HG02798 (cell line): ENCODE results near the gene SRR.
"Not testable (repeated sequence)": the region's sequence is repeated elsewhere in the genome, so short reads cannot be mapped to it uniquely, and the experiment has no call there.

ENCODE experiments used
- ATAC-seq: cut with Tn5 transposase; IDR thresholded peaks from one replicate; pipeline ENCODE4 v1.9.1; 2021; ENCODE audit warnings: mild to moderate bottlenecking; ENCODE audit not compliant: unreplicated experiment, poor library complexity

SRR gene

DNA sequence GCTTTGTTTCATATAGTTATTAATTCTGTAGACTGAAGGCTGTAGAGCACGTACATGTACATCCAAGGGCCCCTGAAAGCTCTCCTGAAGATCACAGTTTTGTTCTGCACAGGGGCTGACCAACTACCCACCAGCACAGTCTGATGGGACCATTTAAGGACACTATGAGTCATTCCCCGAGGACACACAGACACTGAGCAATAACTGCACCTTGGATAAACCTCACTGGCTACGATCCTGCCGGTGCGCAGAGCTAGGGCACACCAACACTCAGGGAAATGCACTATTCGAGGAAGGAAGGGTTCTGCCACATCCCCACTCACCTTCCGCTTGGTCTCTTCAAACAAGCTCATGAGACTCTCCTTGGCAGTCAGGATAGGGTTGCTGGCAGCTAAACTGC lies 20.4 kb upstream of the SRR start:
- ATAC-seq, result no peak

DNA sequence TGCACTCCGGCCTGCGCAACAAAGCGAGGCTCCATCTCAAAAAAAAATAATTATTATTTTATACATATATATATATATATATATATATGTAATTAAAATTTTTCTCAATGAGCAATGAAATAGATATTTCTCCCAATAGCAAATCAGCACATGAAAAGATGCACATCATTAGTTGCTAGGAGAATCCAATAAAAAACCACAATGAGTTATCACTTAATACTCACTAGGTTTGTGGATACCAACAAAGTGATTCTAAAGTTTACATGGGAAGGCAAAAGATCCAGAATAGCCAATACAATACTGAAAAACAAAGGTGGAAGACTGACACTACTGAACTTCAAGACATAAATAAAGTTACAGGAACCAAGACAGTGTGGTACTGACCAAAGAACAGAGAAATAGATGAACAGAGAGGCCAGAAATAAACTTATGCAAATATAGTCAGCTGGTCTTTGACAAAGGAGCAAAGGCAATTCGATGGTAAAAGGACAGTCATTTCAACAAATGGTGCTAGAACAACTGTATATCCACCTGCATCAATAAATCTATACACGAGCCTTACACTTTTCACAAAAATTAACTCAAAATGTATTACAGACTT lies 13.8 kb upstream of the SRR start:
- no peak for ATAC-seq

DNA sequence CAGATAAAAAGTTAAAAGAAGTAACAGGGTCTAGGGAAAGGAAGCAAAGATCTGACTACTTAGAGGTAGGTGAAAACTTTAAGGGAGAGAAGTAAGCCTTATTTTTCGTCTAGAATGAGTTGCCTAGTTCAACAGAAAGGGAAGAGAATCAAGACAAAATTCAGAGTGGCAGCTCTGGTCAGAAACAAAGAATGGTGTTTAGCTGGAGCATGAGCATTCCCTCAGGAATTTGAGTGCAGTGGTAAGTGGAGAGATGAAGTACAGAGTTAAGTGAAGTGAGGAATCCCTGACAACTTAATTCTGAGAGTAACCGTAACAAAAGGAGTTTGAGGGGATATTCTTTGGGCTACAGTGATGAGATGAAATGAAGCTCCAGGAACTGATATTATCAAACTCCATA lies 11.7 kb upstream of the SRR start:
- no peak for ATAC-seq

DNA sequence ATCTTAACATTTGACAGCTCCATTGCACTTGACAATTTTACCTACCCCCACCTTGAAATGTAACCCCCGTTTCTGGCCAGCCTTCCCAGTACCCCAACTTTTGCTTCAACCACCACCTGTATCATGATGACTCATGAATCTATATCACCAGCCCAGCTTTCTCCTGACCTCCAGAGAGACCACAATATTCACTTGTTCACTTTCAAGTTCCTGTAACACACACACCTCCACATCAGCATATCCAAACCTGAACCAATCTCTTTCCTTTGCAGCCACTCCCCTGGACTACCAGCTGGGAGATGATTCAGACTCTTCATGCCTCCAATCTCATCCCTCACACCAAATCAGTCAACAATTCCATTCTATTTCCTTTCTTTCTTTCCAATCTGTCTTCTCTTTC lies 8.2 kb upstream of the SRR start:
- no peak for ATAC-seq

DNA sequence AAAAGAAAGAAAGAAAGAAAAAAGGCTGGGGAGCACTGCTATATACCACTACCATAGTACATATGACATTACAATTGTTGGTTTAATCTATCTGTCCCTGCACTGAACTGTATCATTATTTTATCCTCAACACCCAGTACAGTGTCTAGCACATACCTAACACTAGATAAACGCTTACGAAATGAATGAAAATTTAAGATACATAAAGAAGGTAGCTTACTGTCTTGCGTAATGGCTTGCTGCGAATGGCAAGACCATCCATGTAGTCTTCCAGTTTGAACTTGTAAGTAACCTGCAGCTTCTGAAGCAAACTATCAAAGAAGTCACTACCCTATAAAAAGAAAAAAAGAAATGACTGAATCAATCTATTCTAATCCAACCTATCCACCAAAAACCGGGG lies 6.7 kb upstream of the SRR start:
- no peak for ATAC-seq

DNA sequence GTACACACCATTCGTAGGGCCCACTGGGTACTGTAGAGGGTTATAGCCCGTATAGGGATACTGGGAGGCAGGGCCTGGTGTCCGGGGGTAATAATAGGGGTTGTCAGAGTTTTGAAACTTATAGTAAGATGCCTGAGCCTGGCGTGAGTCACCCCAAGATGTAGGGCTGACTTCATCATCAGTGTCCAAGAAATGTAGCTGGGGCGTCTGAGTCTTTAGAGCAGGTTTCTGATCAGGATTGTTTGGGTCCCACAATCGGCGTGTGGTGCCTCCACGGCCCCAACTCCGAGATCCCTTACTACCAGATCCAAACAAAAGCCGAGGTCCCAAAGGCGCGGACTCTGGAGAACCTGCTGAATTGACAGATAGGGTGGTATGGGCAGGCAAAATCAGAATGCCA lies 4.6 kb upstream of the SRR start:
- no peak for ATAC-seq

DNA sequence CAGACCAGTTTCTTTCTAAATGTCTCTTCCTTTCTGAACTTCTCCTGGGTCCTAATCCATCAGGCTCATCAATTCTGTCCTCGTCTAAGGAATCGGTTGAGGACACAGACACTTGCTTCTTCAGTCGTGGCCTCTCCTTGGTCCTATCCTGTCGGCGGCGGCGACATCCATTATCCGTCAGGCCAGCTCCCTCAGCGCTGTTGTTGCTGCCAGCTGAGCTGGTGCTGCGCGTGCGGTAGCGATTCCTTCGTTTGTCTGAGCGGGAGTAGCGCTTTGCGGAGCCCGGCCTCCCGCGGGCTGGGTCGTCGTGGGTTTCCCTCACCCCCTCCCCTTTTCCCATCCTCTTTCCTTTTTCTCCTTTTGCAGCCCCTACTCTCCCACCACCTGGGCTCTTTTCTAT lies 4.0 kb upstream of the SRR start:
- no peak for ATAC-seq

DNA sequence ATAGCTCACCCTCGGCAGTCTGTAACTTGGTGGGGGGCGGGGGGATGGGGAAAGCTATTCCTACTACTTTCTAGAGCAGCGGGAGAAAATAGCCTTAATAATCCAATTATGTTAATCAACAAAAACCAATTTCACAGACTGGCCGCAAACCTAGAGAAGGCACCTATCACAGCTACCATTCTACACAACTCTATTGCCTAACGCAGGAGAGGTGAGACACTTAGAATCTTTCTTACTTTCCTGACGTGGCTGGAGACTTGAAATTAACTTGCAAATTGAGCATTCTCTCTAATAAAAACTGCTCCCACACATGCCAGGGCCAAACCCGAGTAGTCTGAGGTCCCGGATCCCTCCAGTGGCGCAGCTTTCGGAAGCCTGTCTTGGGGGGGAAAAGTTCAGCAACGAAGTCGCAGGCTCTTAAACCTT lies 959 bp upstream of the SRR start:
- no peak for ATAC-seq

DNA sequence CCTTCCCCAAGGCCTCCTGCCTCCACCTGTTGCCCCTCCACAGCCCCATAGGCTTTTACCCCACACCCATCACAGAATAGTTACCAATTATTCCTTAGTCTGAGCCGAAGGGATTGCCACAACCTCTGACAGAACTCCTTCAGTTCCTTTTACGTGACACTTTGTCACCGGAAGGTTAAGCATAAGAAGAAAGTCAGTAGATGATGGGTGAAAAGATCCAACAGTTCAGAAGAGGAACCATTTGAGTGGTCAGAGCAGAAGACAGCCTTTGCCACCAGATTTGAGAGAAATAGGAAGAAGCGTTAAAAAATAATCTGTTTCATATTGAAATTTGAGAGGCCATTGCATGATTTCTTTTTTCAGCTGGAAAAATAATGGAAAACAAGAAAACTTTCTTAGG lies 1.2 kb downstream of the SRR start:
- no peak for ATAC-seq

DNA sequence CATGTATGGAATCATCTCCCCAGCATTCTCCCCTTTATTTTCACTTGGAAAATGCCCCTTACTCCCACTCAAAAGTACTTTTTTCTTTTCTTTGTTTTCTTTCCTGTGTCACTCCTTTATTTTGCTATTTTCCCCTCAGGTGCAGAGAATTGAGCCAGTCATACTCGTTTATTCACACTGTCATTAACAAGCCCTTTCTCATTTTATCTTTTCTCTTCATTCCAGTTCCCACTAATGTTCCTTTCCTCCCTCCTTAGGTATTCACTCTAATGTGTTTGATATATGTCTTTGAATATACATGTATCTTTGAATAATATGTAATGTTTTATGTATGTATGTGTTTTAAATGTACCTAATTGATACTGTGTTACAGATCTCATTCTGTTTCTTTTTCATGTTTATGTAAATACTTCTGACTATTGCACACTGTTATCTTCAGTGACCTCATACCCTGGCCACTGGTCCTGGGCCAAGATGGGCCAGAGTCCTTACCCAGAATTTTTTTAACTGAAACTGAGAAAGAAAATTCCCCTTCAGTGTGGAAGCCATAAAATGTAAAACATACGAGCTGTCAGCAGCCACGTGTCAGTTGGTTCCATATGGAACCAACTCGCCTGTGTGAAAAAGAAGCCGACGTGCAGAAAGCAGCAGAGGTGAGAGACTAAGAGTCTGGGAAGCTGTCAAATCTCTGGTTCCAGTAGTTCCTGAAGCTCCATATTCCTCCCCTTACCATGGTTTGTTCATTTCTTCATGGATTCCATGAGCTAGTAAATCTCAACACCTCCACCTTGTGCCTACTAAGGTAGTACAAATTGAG lies 5.8 kb downstream of the SRR start:
- ATAC-seq, result no peak

DNA sequence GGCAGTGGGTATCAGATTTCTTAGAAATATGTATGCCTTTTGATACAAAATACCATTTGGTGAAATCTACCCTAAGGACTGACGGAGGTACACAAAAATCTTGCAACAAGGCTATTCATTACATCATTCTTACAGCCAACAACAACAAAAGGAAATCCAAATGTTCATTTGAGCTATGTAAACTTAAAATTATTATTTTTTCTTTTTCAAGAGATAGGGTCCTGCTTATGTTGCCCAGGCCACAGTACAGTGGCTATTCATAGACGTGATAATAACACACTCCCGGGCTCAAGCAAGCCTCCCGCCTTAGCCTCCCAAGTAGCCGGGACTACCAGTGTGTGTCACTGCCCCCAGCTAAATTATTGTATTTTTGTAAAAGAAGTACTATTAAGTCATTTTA lies 9.0 kb downstream of the SRR start:
- ATAC-seq, result no peak

DNA sequence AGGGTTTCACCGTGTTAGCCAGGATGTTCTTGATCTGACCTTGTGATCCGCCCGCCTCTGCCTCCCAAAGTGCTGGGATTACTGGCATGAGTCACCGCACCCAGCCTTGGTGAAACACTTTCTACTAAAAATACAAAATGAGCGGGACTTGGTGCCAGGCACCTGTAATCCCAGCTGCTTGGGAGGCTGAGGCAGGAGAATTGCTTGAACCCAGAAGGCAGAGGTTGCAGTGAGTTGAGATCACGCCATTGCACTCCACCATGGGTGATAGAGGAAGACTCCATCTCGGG lies 13.1 kb downstream of the SRR start:
- ATAC-seq, result not testable (repeated sequence)

DNA sequence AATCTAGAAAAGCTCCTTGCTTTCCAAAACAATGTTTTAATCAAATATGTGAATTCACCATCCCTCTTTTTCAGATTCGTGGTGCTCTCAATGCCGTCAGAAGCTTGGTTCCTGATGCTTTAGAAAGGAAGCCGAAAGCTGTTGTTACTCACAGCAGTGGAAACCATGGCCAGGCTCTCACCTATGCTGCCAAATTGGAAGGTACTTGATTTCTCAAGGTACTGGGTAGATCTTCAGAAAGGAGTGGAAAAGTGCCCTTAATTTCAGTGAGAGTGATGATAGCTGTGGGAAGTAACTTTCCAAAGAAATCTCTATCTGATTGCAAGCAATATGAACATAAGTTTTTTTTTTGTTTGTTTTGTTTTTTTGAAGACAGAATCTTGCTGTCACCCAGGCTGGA lies 14.0 kb downstream of the SRR start:
- no peak for ATAC-seq

DNA sequence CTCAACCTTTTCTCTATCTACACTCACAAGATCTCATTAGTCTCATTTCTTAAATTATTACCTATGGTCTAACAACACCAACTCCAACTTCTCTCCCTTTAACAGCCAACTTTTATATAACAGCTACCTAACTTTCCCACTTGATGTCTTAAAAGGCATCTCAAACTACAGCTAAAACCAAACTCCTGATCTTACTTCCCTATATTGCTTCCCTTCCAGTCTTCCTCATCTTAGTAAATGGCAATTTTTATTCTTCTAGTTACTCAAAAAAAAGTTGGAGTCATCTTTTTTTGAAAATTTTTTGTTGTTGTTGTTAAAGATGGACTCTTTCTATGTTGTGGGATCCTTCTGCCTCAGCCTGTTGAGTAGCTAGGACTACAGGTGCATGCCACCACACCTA lies 15.3 kb downstream of the SRR start:
- no peak for ATAC-seq

DNA sequence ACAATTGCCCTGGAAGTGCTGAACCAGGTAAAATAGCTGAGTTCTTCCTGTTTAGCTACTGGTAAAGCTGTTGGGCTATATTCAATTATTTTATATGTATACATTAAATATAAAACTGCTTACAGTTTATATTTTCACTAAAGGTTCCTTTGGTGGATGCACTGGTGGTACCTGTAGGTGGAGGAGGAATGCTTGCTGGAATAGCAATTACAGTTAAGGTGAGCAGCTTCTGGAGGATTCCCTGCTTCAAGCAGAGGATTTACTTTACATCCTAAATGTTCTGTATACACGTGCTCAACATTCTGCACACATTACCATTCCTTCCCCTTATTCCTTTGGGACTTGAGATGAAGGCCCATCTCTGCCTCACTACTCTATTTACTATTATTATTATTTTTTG lies 17.6 kb downstream of the SRR start:
- no peak for ATAC-seq

DNA sequence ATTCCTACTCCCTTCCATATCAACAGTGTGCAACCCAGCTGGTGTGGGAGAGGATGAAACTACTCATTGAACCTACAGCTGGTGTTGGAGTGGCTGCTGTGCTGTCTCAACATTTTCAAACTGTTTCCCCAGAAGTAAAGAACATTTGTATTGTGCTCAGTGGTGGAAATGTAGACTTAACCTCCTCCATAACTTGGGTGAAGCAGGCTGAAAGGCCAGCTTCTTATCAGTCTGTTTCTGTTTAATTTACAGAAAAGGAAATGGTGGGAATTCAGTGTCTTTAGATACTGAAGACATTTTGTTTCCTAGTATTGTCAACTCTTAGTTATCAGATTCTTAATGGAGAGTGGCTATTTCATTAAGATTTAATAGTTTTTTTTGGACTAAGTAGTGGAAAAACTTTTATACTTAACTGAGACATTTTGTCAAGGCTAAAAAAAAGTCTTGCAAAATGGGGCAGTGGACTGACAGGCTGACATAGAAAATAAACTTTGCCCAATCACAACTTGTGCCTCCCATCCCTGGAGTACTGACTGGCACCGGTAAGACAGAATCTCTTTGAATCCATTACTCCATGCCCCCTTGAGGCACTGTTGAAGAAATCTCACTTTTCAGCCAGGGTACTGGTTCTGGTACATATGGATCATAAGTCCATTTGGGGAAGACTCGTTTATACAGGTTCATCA lies 20.0 kb downstream of the SRR start:
- no peak for ATAC-seq

DNA sequence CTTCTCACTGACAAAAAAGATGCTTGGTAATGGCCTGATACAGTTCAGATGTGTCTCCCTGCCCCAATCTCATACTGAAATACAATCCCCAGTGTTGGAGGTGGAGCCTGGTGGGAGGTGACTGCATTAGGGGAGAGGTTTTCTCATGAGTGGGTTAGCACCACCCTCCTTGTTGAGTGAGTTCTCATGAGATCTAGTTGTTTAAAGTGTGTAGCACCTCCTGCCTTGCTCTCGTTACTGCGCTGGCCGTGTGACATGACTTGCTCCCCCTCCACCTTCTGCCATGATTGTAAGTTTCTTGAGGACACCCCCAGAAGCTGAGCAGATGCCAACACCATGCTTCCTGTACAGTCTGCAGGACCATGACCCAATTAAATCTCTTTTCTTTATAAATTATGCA lies 27.6 kb downstream of the SRR start:
- no peak for ATAC-seq

DNA sequence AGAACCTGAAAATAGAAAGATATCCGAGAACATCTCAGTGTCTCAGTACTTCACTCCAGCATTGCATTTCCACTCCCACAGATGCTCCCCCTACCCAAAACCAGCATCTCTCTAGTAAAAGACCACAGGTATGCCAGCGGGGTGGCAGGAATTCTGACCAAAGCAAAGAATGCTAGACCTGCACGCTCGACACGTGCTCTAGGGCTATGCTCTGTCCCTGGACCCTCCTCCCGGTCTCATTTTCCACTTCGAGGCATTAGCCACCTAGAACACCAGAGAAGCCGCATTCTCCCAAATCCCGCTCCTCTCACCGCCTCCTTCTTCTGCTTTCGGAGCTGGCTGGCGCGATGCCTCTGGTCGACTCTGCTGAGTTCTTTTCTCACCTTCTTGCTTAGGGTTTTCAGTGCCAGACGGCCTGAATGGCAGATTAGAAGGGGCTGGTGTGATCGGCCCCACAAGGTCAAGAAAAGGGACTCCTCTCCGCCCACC lies 32.0 kb downstream of the SRR start:
- no peak for ATAC-seq

DNA sequence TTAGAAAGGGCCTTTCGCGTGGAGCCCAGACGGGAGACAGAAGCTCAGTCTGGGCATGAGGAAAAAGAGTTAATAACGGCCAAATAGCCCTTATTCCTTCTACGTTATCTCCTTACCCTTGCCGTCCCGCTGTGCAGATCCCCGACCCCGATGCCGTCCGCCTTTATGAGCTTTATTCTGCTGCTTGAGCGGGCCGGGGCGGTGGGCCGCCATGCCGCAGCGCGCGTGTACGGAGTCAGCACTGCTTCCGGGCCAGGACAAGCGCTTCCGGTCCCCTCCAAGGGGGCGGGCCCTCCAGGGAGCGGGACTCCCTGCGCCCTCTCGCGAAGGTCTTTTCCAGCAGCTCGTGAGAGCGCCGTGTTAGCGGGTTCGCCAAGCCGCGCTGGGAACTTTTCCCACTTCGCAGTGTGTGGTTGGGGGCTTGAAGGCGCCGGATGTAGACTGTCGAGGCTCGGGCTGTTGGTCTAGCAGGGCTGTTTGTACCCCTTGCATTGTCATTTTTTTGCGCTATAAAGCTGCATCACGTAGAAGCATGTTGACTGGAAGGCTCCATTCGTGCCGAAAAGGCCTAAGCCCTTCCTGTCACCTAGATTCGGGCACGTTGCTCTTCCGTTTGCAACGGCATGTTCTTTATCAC lies 32.6 kb downstream of the SRR start, which contains the start of gene TSR1:
TSR1 (minus strand) TSS at position 243 of the 637 bp plus-strand sequence; CDS start at position 213, 30 bp downstream.
- ATAC-seq, result peak; percentile 85

DNA sequence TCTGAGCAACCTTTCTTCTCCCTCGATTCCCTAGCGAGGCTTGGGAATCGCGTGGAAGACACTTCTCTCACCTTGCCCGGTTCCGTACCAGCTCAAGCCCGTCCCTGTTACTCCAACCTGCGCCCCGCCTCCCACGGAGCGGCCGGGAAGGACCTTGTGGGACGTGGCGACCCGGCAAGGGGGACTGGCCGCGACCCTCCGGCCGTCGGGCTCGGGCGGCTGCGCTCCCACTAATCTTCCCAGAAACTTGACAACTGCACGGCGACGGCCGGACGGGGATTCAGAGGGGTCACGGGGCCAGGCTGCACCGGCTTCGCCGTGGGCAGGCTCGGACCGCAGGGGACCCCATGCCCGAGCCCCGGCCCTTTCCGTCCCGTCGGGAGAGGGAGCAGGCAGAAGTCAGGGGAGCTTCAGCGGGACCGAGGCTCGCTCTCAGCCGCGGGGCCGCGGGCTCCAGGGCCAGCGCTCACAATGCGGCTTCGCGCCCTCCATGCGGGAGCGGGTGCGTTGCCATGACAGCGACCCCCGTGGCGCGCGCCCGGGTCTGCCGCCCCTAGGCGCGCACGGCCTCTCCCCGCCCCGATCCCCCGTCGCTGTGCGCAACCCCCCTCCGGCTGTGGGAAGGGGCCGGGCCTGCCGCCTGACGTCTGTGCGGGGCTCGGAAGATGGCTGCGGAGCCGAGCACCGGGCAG lies 33.2 kb downstream of the SRR start, which contains the start of gene SGSM2:
SGSM2 (plus strand) TSS at position 650 of the 692 bp plus-strand sequence. CDS start 188 bp downstream, outside the sequence.
- ATAC-seq, result peak; percentile 37
